ENCODE measurements around the gene WNT1.

Gene WNT1

GRCh38 chr12:48972952-48973483 is 5.1 kb upstream of the WNT1 start:
- TF ChIP-seq CTCF (conservative IDR thresholded peaks at IDR 0.05; ENCODE audit: control insufficient read depth, insufficient read depth, low read depth, low read length) = no peak
- DNase-seq (ENCODE audit: low read depth) = no peak
- no peak overlapping the region for H3K4me3 ChIP-seq (ENCODE audit: control insufficient read depth, low read depth, low read length)

- TF ChIP-seq CTCF (conservative IDR thresholded peaks at IDR 0.05; ENCODE audit: control insufficient read depth, insufficient read depth, low read depth, low read length) = no peak
- H3K4me3 ChIP-seq (ENCODE audit: control insufficient read depth, low read depth, low read length) = no peak overlapping the region
- DNase-seq (ENCODE audit: low read depth) = peak; percentile 32
Observed at GRCh38 chr12:48973531-48973930, 4.6 kb upstream of the WNT1 start.

- H3K4me3 ChIP-seq (ENCODE audit: control insufficient read depth, low read depth, low read length) = no peak overlapping the region
- peak; percentile 44 for DNase-seq (ENCODE audit: low read depth)
- TF ChIP-seq CTCF (conservative IDR thresholded peaks at IDR 0.05; ENCODE audit: control insufficient read depth, insufficient read depth, low read depth, low read length) = peak; percentile 53
Observed at GRCh38 chr12:48973941-48974673, 4.0 kb upstream of the WNT1 start.

- DNase-seq (ENCODE audit: low read depth) = peak; percentile 65
- TF ChIP-seq CTCF (conservative IDR thresholded peaks at IDR 0.05; ENCODE audit: control insufficient read depth, insufficient read depth, low read depth, low read length) = peak; percentile 40
- H3K4me3 ChIP-seq (ENCODE audit: control insufficient read depth, low read depth, low read length) = no peak overlapping the region
Observed at GRCh38 chr12:48977290-48978281, 536 bp upstream of the WNT1 start.

GRCh38 chr12:48978741-48979601 is 849 bp downstream of the WNT1 start:
- no peak overlapping the region for H3K4me3 ChIP-seq (ENCODE audit: control insufficient read depth, low read depth, low read length)
- no peak for DNase-seq (ENCODE audit: low read depth)
- TF ChIP-seq CTCF (conservative IDR thresholded peaks at IDR 0.05; ENCODE audit: control insufficient read depth, insufficient read depth, low read depth, low read length) = no peak

All from fibroblast of mammary gland (primary cell).